PC-9 (cell line): ENCODE data around the gene SHH.

Experiments
- EZH2 ChIP-seq: fragments of 200-600 bp; sonication (generic); IDR thresholded peaks from 2 replicates; pipeline ENCODE4 v1.8.0; 2017; ENCODE audit warnings: antibody characterized with exemption, low read depth
- TF ChIP-seq, protein P1 (sequence below): fragments of 200-600 bp; sonication (generic); conservative IDR thresholded peaks from 2 replicates; pipeline ENCODE4 v1.6.1; 2017; ENCODE audit warnings: mixed run types, antibody characterized with exemption, mild to moderate bottlenecking, moderate library complexity

GRCh38 chr7:155770241-155770640 is 42.0 kb downstream of the SHH start:
- TF ChIP-seq, protein P1, sequence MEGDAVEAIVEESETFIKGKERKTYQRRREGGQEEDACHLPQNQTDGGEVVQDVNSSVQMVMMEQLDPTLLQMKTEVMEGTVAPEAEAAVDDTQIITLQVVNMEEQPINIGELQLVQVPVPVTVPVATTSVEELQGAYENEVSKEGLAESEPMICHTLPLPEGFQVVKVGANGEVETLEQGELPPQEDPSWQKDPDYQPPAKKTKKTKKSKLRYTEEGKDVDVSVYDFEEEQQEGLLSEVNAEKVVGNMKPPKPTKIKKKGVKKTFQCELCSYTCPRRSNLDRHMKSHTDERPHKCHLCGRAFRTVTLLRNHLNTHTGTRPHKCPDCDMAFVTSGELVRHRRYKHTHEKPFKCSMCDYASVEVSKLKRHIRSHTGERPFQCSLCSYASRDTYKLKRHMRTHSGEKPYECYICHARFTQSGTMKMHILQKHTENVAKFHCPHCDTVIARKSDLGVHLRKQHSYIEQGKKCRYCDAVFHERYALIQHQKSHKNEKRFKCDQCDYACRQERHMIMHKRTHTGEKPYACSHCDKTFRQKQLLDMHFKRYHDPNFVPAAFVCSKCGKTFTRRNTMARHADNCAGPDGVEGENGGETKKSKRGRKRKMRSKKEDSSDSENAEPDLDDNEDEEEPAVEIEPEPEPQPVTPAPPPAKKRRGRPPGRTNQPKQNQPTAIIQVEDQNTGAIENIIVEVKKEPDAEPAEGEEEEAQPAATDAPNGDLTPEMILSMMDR: no peak
- no peak for TF ChIP-seq EZH2
